NK-92 treated with Interleukin-12 subunit alpha and Interleukin-12 subunit beta, amount 100 ng/mL, for 24 hours (cell line): Measurements from ENCODE around the gene FSTL5.
"Not testable (repeated sequence)": the region's sequence is repeated elsewhere in the genome, so short reads cannot be mapped to it uniquely, and the experiment has no call there.

Experiments
- DNase-seq: peaks from one replicate; lab custom pipeline; 2025; lab: John Stamatoyannopoulos, UW

FSTL5 gene

DNA sequence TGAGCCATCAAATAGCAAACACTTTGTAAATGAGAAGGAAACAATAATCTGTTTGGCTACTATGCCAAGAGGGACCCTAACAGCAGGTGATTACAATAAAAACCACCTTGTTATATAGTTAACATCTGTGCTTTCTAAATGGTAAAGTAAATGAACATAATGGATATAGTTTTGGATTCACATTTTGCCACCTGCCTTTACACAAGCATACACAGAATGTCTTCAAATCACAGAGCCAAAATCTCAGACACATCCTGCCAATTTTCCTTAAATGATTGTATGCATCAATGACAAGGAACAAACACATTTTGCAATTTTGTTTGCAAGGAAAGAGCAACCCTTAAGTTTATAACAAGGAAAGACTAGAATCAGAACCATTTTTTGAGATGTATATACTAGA lies 334.2 kb downstream of the FSTL5 start:
- DNase-seq = no peak

GRCh38 chr4:161828061-161828460 lies 335.7 kb downstream of the FSTL5 start:
- no peak for DNase-seq

- no peak for DNase-seq
These were observed 336.8 kb downstream of the FSTL5 start for GRCh38 chr4:161827013-161827412.

DNA sequence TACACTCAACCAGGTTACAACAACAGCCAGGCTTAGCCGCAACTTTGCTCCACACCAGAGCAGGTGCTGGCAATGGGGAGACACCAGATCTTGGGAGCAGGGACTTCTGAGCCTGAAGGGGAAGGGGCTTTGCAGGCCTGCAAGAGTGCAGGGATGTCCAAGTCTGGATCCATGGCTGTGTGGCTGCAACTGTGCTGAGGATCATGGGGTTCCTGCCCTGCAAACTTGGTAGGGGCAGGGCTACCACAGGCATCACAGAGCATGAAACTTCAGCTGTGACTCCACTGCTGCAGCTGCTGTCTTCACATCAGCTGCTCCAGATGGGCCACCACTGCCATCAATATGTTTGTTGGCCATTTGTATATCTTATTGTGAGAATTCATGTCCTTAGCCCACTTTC lies 340.4 kb downstream of the FSTL5 start:
- no peak for DNase-seq

DNA sequence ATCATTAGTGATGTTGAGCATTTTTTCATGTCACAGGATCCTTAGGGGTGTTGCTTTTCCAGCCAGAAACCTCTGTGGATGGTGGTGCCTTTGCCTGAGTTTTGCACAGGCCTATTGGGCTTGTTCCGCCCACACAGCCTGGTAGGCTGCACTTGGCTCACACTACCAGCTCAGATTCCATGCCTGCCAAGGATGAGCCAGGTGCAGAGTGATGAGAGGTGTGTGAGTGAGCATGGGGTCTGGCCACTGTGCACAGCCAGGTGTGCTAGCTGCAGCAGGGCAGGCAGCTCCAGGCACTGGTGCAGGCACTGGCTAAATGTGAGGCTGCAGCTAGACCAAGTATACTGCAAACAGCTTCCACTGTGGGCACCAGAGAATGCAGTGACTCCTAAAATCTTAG lies 341.6 kb downstream of the FSTL5 start:
- DNase-seq = no peak

DNA sequence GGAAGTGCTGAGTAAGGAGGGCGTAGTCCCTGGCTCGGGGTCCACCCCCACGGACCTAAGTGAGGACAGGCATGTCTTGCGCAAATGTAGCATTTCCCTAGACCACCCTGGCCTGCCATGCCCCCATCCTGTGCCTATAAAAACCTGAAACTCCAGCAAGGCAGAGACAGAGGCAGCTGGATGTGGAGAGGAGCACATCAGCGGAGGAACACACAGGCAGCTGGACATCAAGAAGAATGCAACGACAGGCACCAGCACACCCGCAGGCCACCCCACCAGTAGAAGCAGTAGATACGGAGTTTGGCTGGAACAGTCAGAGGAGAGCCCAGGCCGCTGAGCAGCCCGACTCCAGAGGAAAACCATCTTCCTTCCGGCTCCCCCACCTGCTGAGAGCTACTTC lies 345.9 kb downstream of the FSTL5 start:
- no peak for DNase-seq

DNA sequence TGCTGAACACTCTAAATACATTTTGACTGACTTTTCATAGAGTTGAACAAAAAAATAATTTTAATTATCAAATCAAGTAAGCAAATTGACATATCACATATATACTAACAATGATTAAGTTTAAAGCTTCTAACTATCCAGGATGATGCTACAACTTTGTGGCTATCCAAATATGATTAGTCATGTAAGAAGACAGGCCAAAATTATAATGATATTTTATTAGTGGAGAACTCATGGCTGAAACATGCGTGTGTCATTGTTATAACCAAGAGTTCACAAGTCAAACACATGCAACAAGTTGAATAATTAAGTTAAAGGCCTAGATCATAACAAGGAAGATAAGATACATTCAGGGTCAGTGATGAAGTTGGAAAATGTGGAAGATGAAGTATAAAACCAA lies 346.8 kb downstream of the FSTL5 start:
- no peak for DNase-seq

- no peak for DNase-seq
These were observed 348.0 kb downstream of the FSTL5 start for GRCh38 chr4:161815841-161816240.

DNA sequence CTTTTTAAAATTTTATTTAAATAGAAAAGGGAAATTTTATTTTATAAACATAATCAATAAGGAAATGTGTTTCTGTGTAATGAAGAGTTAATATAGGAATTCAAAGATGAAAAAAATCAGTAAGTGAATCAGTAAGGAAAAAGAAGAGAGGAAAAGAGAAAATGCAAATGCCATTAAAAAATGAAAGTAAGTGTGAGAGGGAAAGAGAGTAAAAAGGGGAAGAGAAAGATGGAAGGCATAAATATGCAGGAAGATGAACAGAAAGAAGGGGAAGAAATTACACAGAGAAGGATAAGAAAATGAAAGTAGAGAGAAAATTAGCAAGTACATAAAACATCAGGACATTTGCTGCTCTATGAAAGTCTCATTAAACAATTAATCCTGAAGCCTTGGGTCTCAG lies 349.9 kb downstream of the FSTL5 start:
- DNase-seq = no peak

GRCh38 chr4:161813389-161813788 lies 350.4 kb downstream of the FSTL5 start:
- DNase-seq = no peak

- no peak for DNase-seq
These were observed 360.6 kb downstream of the FSTL5 start for GRCh38 chr4:161803171-161803570.

GRCh38 chr4:161799710-161800109 lies 364.1 kb downstream of the FSTL5 start:
- no peak for DNase-seq

DNA sequence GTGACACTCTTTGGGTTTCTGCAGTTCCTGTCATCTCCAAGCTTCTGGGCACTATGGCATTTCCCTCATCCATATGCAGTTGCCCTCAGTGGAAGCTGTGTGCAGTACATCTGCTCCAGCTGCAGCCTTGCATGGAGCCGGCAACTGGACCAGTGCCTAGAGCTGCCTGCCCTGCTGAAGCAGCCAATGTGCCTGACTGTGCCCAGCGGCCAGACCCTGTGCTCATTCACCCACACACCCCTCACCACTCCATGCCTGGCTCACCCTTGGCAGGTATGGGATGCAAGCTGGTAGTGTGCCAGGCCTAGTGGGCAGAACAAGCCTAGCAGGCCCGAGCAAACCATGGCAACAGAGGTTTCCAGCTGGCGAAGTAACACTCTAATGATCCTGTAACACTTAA lies 370.8 kb downstream of the FSTL5 start:
- no peak for DNase-seq

DNA sequence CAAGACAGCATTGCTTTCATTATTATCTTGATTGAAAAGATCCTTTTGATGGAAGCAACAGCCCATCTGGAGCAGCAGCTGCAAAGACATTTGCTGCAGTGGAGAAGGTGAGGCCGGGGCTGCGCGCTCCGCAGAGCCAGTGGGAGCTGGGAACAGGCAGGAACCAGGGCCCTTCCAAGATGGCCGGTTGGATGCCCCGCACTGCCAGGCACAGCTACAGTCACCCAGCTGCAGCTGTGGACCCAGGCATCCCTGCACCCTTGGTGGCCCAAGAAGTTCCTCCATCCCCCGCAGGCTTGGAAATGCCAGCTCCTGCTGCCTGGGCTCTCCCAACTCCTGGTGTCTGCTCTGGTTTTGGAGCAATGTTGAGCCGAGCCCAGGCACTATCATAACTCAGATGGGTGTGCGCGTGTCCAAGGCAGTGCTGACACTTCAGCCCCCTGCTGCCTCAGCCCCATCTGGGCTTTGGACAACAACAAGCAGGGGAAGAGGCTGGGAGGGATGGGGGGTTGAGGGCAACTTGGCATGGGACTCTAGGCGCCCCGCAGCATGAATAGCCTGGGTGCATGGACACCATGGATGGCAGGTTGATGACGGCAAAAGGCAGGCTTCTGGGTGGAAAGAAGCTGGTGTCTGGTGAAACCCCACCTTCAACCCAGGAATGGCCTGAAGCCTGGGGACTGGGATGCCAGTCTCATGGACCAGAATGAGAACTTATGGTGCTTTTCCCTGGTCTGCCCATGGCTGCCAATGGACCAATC lies 371.8 kb downstream of the FSTL5 start:
- DNase-seq = no peak

DNA sequence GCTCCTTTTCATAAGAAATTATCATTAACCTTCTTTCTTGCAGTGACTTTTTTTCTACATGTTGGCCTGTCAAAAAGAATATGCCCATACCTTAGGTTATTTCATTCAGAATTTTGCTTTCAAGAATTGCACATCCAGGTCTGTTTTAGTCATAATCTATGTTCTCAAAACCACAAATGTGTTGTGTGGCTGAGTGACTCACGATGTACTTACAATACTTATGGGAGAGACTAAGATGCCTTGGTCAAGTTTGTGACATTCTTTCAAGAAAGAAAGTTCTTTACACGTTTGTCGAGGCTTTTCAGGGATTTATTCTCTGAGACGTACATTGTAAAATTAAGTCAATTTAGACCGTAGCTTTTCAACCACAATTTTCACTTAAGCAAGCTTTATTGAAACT lies 396.7 kb downstream of the FSTL5 start:
- DNase-seq = no peak

DNA sequence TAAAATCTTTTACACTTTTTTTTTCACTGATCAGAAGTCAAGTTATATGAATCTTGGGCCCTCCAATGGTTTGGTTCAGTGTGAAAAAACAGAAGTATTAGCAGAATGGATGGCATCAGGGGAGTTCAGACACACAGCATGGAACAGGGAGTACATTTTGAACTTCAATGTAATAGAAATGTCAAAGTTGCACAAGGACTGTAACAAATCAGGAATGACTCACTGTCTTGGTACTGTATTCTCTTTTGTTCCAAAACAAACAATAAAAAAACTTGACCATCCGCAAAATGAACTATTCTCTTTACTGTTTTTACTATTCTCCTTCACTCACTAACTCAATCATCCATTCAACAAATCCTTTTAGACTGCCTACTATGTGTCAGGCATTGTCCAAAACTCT lies 401.0 kb downstream of the FSTL5 start:
- DNase-seq = no peak

- no peak for DNase-seq
These were observed 403.8 kb downstream of the FSTL5 start for GRCh38 chr4:161760008-161760407.

DNA sequence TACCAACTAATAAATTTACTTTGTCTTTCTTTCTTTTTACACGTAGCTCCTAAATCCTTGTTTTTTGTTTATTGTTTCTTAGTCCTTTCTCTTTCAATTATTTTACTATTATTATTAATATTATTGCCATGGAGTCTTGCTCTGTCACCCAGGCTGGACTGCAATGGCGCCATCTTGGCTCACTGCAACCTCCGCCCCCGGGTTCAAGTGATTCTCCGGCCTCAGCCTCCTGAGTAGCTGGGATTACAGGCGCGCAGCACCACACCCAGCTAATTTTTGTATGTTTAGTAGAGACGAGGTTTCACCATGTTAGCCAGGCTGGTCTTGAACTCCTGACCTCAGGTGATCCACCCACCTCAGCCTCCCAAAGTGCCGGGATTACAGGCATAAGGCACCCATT lies 405.4 kb downstream of the FSTL5 start:
- DNase-seq = not testable (repeated sequence)

DNA sequence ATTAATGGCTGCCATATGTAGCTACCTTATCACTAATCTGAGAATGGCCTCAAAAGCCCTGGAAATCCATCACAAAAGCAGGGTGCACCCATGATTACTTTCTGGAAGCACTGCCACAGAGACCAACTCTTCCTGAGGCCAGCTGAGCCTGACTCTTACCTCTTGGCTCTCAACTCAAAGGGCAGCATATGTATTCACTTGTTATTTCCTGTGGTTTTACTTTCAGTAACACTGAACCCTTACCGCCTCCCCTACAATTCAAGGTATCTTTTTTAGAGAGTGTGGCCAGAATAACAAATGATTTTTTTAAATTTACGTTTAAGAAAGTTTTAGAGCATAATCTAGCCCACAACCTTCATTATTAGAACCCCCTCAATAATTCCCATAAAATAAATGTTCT lies 434.9 kb downstream of the FSTL5 start:
- no peak for DNase-seq

DNA sequence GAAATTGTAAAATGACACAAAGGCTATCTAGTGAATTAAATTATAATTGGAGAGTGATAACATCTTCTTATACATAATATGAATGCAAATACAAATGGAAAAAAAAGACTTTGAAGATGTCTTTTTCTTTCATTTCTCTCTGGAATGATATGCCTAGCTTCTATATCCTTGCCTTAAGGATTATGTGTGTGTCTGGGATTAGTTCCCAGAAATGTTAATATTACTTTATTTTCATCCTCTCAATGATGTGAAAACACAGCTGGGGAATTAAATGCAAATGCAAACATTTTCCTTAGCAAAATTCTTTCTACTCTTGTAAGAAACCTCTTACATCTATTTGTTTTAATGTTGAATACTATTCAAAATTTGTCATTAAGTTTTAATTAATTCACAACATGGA lies 441.9 kb downstream of the FSTL5 start:
- DNase-seq = no peak

DNA sequence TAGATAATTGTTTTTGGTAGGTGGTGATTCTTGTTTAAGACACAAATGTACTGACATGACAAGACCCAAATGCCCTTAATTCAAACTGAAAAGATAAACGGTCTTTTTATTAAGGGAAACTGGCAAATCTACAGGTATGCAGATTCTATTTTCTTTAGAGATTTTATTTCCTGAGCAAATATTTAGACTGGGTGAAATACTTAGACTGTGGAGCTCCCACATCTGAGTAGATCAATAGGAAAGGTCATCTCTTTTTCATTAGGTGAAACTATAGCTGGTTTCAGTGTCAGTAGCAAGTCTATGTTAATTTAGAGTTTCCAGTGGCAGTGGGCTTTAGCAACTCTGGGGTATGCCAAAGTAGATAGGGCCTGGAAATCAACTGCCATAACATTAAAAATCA lies 446.7 kb downstream of the FSTL5 start:
- no peak for DNase-seq

DNA sequence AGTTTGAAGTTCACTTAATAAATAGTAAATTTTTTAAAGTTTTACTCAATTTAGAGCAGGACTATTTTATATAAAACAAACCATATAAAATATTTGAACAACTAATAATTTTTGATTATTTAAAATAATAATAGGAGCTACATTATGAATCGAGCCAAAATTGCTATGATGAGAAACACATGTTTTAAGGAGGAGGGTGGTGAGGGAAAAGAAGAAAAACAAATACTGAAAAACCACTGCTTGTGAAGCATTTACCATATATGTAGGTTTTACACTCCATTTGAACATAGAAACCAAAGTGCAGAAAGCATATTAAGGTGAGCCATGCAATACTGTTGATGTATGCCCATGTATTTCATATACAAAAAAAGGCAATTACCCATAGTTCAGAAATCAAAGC lies 448.9 kb downstream of the FSTL5 start:
- no peak for DNase-seq

GRCh38 chr4:161714022-161714751 lies 449.6 kb downstream of the FSTL5 start:
- no peak for DNase-seq

DNA sequence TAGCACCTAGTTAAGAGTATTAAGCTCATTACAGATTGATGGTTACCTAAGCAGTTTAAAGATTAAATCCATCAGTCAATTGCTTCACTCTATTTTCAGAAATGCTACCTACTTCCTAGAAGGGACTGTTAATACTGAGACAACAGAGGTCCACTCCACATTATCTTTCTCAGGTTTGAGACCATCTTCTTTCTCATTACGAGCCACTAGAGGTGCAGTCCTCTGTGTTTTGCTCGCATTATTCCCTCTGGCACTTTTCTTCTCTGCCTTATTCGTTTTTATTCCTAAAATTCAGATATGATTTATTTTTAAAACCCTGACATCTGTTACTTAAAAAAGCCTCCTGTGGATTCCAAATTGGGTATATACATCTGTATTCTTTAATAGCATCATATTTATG lies 459.1 kb downstream of the FSTL5 start:
- no peak for DNase-seq
